ENCODE results near the gene NUP50. TPM values are rescaled to one million over a fixed set of nuclear protein-coding genes. Genes with fewer than 3 reads are reported as not detected.

The NUP50 gene
- total RNA-seq, 1 experiment from 2014 or later: 134 TPM

- H2AFZ ChIP-seq (ENCODE audit: low read length): no peak overlapping the region
- H3K27ac ChIP-seq (ENCODE audit: insufficient read length, low read depth, low read length): no peak overlapping the region
- no CpG with 5 or more reads among the region's 59 CpGs for WGBS (ENCODE audit: extremely low coverage, insufficient read length, low lambda C conversion rate)
- no peaks in the 10 kb centered on the region for H3K27me3 ChIP-seq (ENCODE audit: insufficient read depth, low read length)
- no peak overlapping the region for H4K5ac ChIP-seq (ENCODE audit: insufficient read length, low read depth, low read length)
- H4K91ac ChIP-seq (ENCODE audit: insufficient read length, low read depth, low read length): no peak overlapping the region
- no peak for TF ChIP-seq CTCF (conservative IDR thresholded peaks at IDR 0.05)
- no peaks in the 10 kb centered on the region for H4K20me1 ChIP-seq (ENCODE audit: control insufficient read depth, insufficient read depth, insufficient read length)
- H2BK12ac ChIP-seq (ENCODE audit: insufficient read length, low read depth, low read length): no peak overlapping the region
- Mint-ChIP-seq H3K9me3 (no peaks in the 10 kb centered on the region), H3K27ac (peak overlapping the region; percentile 57 to 89 (median 72); a peak in 4 of 7 replicates), H3K4me1 (peaks cover 25 to 40% of the 10 kb centered on the region in 2 experiments), H3K27me3 (ENCODE audit: low read depth) (no peaks in the 10 kb centered on the region), H3K4me3 (peak overlapping the region; percentile 88 to 99), H3K36me3 (ENCODE audit: insufficient read depth in 1 of 3, low read depth in 3 of 3) (peaks cover 14 to 27% (median 26%) of the 10 kb centered on the region in 3 experiments)
- H2AK5ac ChIP-seq (ENCODE audit: insufficient read length, low read length): no peak overlapping the region
- H3K18ac ChIP-seq (ENCODE audit: insufficient read length, low read depth, low read length): no peak overlapping the region
- H3K23ac ChIP-seq (ENCODE audit: insufficient read length, low read depth, low read length): no peak overlapping the region
- no peak overlapping the region for H3K56ac ChIP-seq (ENCODE audit: insufficient read length, low read depth, low read length)
- no peaks in the 10 kb centered on the region; the same call in none of the 2 replicates for H3K4me1 ChIP-seq (ENCODE audit: insufficient read depth, low read length)
- no peak overlapping the region for H3T11ph ChIP-seq (ENCODE audit: low read length)
- DNase-seq: no peak
- H2BK20ac ChIP-seq (ENCODE audit: low read depth, low read length, poor library complexity, severe bottlenecking): no peak overlapping the region
- no peak overlapping the region for H3K4ac ChIP-seq (ENCODE audit: low read depth, low read length)
- peak overlapping the region; percentile 77 for H3K9ac ChIP-seq (ENCODE audit: extremely low read depth, insufficient read length, low read length)
- no peaks in the 10 kb centered on the region for H3K9me3 ChIP-seq (ENCODE audit: control insufficient read depth, low read depth, low read length)
- H2BK120ac ChIP-seq (ENCODE audit: low read depth, low read length, poor library complexity, severe bottlenecking): no peak overlapping the region
- H3K79me1 ChIP-seq (ENCODE audit: insufficient read depth, low read depth, low read length, poor library complexity, severe bottlenecking): peaks cover 9% of the 10 kb centered on the region
- H2BK15ac ChIP-seq (ENCODE audit: low read depth, low read length): no peak overlapping the region
- peak overlapping the region; percentile 99 for H3K4me2 ChIP-seq (ENCODE audit: insufficient read depth, insufficient read length, low read length)
- peaks cover 18% of the 10 kb centered on the region for H3K79me2 ChIP-seq (ENCODE audit: insufficient read depth, low read length)
- no peak overlapping the region for H2BK5ac ChIP-seq (ENCODE audit: insufficient read length, low read length)
- peak overlapping the region; percentile 66 for H3K14ac ChIP-seq (ENCODE audit: insufficient read depth, low read length)
- H3K23me2 ChIP-seq (ENCODE audit: insufficient read length, low read depth, low read length, poor library complexity, severe bottlenecking): peaks cover 15% of the 10 kb centered on the region
- no peak overlapping the region for H4K8ac ChIP-seq (replicated peaks; ENCODE audit: insufficient read length, low read depth, low read length)
Measured at GRCh38 chr22:45164270-45165088, 754 bp downstream of the NUP50 start.
